Keratinocyte (primary cell): ENCODE measurements around the gene SPRR2F. TPM values are rescaled to one million over a fixed set of nuclear protein-coding genes. Genes with fewer than 3 reads are reported as not detected.

Experiments used
- DNase-seq: peaks from one replicate; pipeline ENCODE4 v3.0.0-alpha.2; 2011; ENCODE audit warnings: low read depth, missing footprints, low spot score
- FAIRE-seq: peaks from 2 replicates; lab custom pipeline; 2011; peaks lifted over from hg19 to GRCh38; lab: Jason Lieb, UNC
- H2AFZ ChIP-seq: 2 replicates; pipeline ENCODE4 v1.6.0; 2012; ENCODE audit warnings: low read length, control low read depth, inconsistent platforms; ENCODE audit not compliant: control insufficient read depth
- H3K27ac ChIP-seq: 2 replicates; pipeline ENCODE4 v1.5.1; 2011; ENCODE audit warnings: low read length; ENCODE audit not compliant: control insufficient read depth, insufficient read depth
- H3K27me3 ChIP-seq: 3 replicates; pipeline ENCODE4 v1.6.0; 2011; ENCODE audit warnings: low read length; ENCODE audit not compliant: control insufficient read depth, insufficient read depth; ENCODE audit errors: extremely low read depth
- H3K36me3 ChIP-seq, 2 experiments: 2 replicates in 1 of 2; 3 replicates in 1 of 2; pipeline ENCODE4 v1.5.1; 2011; ENCODE audit warnings: low read length in 2 of 2, mild to moderate bottlenecking in 1 of 2; ENCODE audit not compliant: control insufficient read depth in 2 of 2, insufficient read depth in 2 of 2; ENCODE audit errors: extremely low read depth in 1 of 2
- H3K4me1 ChIP-seq: 3 replicates; pipeline ENCODE4 v1.5.1; 2011; ENCODE audit warnings: low read length; ENCODE audit not compliant: control insufficient read depth, insufficient read depth; ENCODE audit errors: extremely low read depth
- H3K4me2 ChIP-seq: 3 replicates; pipeline ENCODE4 v1.6.0; 2011; ENCODE audit warnings: low read depth, low read length; ENCODE audit not compliant: control insufficient read depth, insufficient read depth; ENCODE audit errors: extremely low read depth
- H3K4me3 ChIP-seq, 3 experiments: fragments of 200-600 bp in 1 of 3; sonication (generic) in 1 of 3; 2 replicates in 2 of 3; 3 replicates in 1 of 3; pipeline ENCODE4 v1.5.1; 2011 to 2016; ENCODE audit warnings: low read length in 3 of 3, mild to moderate bottlenecking in 3 of 3, control low read depth in 2 of 3, inconsistent platforms in 1 of 3, low read depth in 1 of 3, mixed read lengths in 1 of 3, mixed run types in 1 of 3, moderate library complexity in 1 of 3; ENCODE audit not compliant: control insufficient read depth in 2 of 3, insufficient read depth in 2 of 3; ENCODE audit errors: extremely low read depth in 1 of 3
- H3K79me2 ChIP-seq: 2 replicates; pipeline ENCODE4 v1.6.0; 2012; ENCODE audit warnings: low read length; ENCODE audit not compliant: control insufficient read depth, insufficient read depth
- H3K9ac ChIP-seq: 3 replicates; pipeline ENCODE4 v1.6.0; 2011; ENCODE audit warnings: low read length; ENCODE audit not compliant: control insufficient read depth, insufficient read depth; ENCODE audit errors: extremely low read depth
- H3K9me1 ChIP-seq: 3 replicates; pipeline ENCODE4 v1.6.0; 2011; ENCODE audit warnings: low read length; ENCODE audit not compliant: control insufficient read depth, insufficient read depth; ENCODE audit errors: extremely low read depth
- H3K9me3 ChIP-seq: 2 replicates; pipeline ENCODE4 v1.5.1; 2012; ENCODE audit warnings: low read depth, low read length; ENCODE audit not compliant: control insufficient read depth
- H4K20me1 ChIP-seq: 3 replicates; pipeline ENCODE4 v1.6.0; 2011; ENCODE audit warnings: low read length; ENCODE audit not compliant: control insufficient read depth, insufficient read depth; ENCODE audit errors: extremely low read depth
- CTCF ChIP-seq, 3 experiments: IDR thresholded peaks in 1 of 3; conservative IDR thresholded peaks in 1 of 3; optimal IDR thresholded peaks in 1 of 3; 2 replicates in 2 of 3; 3 replicates in 1 of 3; pipeline versions ENCODE3 to v1.5.1; 2011; ENCODE audit warnings: low read length in 3 of 3, mild to moderate bottlenecking in 3 of 3, moderate library complexity in 2 of 3, control low read depth in 1 of 3, inconsistent platforms in 1 of 3; ENCODE audit not compliant: insufficient read depth in 2 of 3; ENCODE audit errors: extremely low read depth in 1 of 3
- EZH2 ChIP-seq: IDR thresholded peaks from one replicate; pipeline ENCODE4 v1.6.1; 2012; ENCODE audit warnings: inconsistent platforms, mild to moderate bottlenecking, low read length, moderate library complexity
- dilution Hi-C: fragments of 300-500 bp; cut with MboI; formaldehyde crosslinking; loops from one replicate; pipeline ENCODE4 v1.7.0; 2020; ENCODE audit warnings: low sequenced_read_pairs; ENCODE audit not compliant: extremely low pct_ligation_motif_present
- polyA plus RNA-seq, 5 experiments: library from polyadenylated mRNA; depleted of rRNA in 3 of 5; stranded (reverse) in 3 of 5; stranded (forward) in 1 of 5; unstranded in 1 of 5; fragments of >200 nt; gene quantifications; 1 replicate in 1 of 5; 2 replicates in 3 of 5; 3 replicates in 1 of 5; pipeline versions ENCODE4 v1.2.1 to v1.2.3, GENCODE V29; 2011 to 2012; ENCODE audit warnings: missing spikeins in 2 of 5, low read depth in 1 of 5, low replicate concordance in 1 of 5

SPRR2F gene
- polyA plus RNA-seq, 1 donor (not counting 4 experiments of a cell fraction or from before 2014, with no cell fraction given), result not detected

- Histone ChIP-seq H3K27me3 (no peaks in the 10 kb centered on the region), H3K27ac (no peak overlapping the region), H2AFZ (no peak overlapping the region), H3K9ac (no peak overlapping the region), H3K4me1 (no peaks in the 10 kb centered on the region), H3K4me2 (no peak overlapping the region), H3K36me3 (no peaks in the 10 kb centered on the region), H3K9me3 (no peaks in the 10 kb centered on the region), H3K79me2 (no peaks in the 10 kb centered on the region), H4K20me1 (no peaks in the 10 kb centered on the region), H3K4me3 (no peak overlapping the region), H3K9me1 (no peaks in the 10 kb centered on the region)
- DNase-seq (no peak), FAIRE-seq (no peak)
- dilution Hi-C loops, result no loop called here
- TF ChIP-seq CTCF (optimal IDR thresholded peaks at IDR 0.05 in 1 of 3, IDR thresholded peaks at IDR 0.05 in 1 of 3, conservative IDR thresholded peaks at IDR 0.05 in 1 of 3; ENCODE audit: extremely low read depth in 1 of 3, insufficient read depth in 2 of 3, low read length in 3 of 3) (no peak), EZH2 (no peak)
Observed at GRCh38 chr1:153087652-153088051, 25.7 kb downstream of the SPRR2F start.

- no peaks in the 10 kb centered on the region for H3K9me3 ChIP-seq
- H3K4me3 ChIP-seq, result no peak overlapping the region
- DNase-seq (no peak), FAIRE-seq (peak; percentile 75)
- no peak overlapping the region for H2AFZ ChIP-seq
- no peaks in the 10 kb centered on the region for H3K9me1 ChIP-seq
- no peaks in the 10 kb centered on the region for H3K79me2 ChIP-seq
- no peaks in the 10 kb centered on the region for H3K36me3 ChIP-seq
- H3K27ac ChIP-seq, result peak overlapping the region; percentile 51
- no peak overlapping the region for H3K9ac ChIP-seq
- dilution Hi-C loops, result no loop called here
- no peaks in the 10 kb centered on the region for H3K27me3 ChIP-seq
- peak overlapping the region; percentile 3 for H3K4me2 ChIP-seq
- H4K20me1 ChIP-seq, result no peaks in the 10 kb centered on the region
- no peak for TF ChIP-seq EZH2
- no peak for TF ChIP-seq CTCF (optimal IDR thresholded peaks at IDR 0.05 in 1 of 3, IDR thresholded peaks at IDR 0.05 in 1 of 3, conservative IDR thresholded peaks at IDR 0.05 in 1 of 3; ENCODE audit: extremely low read depth in 1 of 3, insufficient read depth in 2 of 3, low read length in 3 of 3)
- H3K4me1 ChIP-seq, result peaks cover 9% of the 10 kb centered on the region
Observed at GRCh38 chr1:153081736-153082135, 31.6 kb downstream of the SPRR2F start.
